DND-41 (cell line): ENCODE measurements around the gene GRK3.

Experiments
- ATAC-seq: fragments of 200-7000 bp; cut with Tn5 transposase; 3 replicates; pipeline ENCODE4 v1.9.1; 2021; ENCODE audit warnings: low read depth; ENCODE audit not compliant: insufficient read depth
- DNase-seq: peaks from one replicate; pipeline ENCODE4 v3.0.0-alpha.2; 2020
- H2AFZ ChIP-seq: 2 replicates; pipeline ENCODE4 v1.6.0; 2012; ENCODE audit warnings: low read depth, low read length
- H3K27ac ChIP-seq: 2 replicates; pipeline ENCODE4 v1.5.1; 2012; ENCODE audit warnings: low read length, inconsistent platforms
- H3K27me3 ChIP-seq: fragments of 200-600 bp; sonication (generic); 2 replicates; pipeline ENCODE4 v1.6.0; 2012; ENCODE audit warnings: low read length, mild to moderate bottlenecking, inconsistent platforms; ENCODE audit not compliant: insufficient read depth, poor library complexity
- H3K36me3 ChIP-seq: 2 replicates; pipeline ENCODE4 v1.5.1; 2012; ENCODE audit warnings: low read length, inconsistent platforms; ENCODE audit not compliant: insufficient read depth
- H3K4me1 ChIP-seq: 2 replicates; pipeline ENCODE4 v1.5.1; 2012; ENCODE audit warnings: mild to moderate bottlenecking, low read length; ENCODE audit not compliant: insufficient read depth
- H3K4me2 ChIP-seq: 2 replicates; pipeline ENCODE4 v1.6.0; 2012; ENCODE audit warnings: mild to moderate bottlenecking, moderate library complexity, low read length, inconsistent platforms; ENCODE audit not compliant: insufficient read depth
- H3K4me3 ChIP-seq, 2 experiments: fragments of 200-600 bp in 1 of 2; shearing (Covaris generic) in 1 of 2; 2 replicates each; pipeline ENCODE4 v1.5.1; 2012 to 2016; ENCODE audit warnings: inconsistent platforms in 2 of 2, low read length in 2 of 2, mild to moderate bottlenecking in 2 of 2, low read depth in 1 of 2, moderate library complexity in 1 of 2
- H3K79me2 ChIP-seq: 2 replicates; pipeline ENCODE4 v1.6.0; 2012; ENCODE audit warnings: low read length, inconsistent platforms; ENCODE audit not compliant: insufficient read depth
- H3K9ac ChIP-seq: 2 replicates; pipeline ENCODE4 v1.6.0; 2012; ENCODE audit warnings: low read depth, mild to moderate bottlenecking, inconsistent platforms, low read length, moderate library complexity
- H3K9me3 ChIP-seq: 2 replicates; pipeline ENCODE4 v1.5.1; 2012; ENCODE audit warnings: low read length, moderate library complexity, mild to moderate bottlenecking, inconsistent platforms; ENCODE audit not compliant: insufficient read depth, severe bottlenecking
- H4K20me1 ChIP-seq: 2 replicates; pipeline ENCODE4 v1.6.0; 2012; ENCODE audit warnings: low read length; ENCODE audit not compliant: insufficient read depth
- CTCF ChIP-seq: IDR thresholded peaks from 2 replicates; pipeline ENCODE4 v1.5.1; 2012; ENCODE audit warnings: borderline replicate concordance, low read length, moderate library complexity, mild to moderate bottlenecking; ENCODE audit not compliant: poor library complexity, severe bottlenecking; ENCODE audit errors: extremely low read depth
- EZH2 ChIP-seq: IDR thresholded peaks from 3 replicates; pipeline ENCODE4 v1.6.1; 2012; ENCODE audit warnings: borderline replicate concordance, low read depth, mild to moderate bottlenecking, moderate library complexity, low read length, inconsistent platforms; ENCODE audit not compliant: severe bottlenecking

Gene GRK3

GRCh38 chr22:25688627-25689026 lies 124.2 kb downstream of the GRK3 start:
- no peak overlapping the region for H3K9ac ChIP-seq
- no peak overlapping the region for H2AFZ ChIP-seq
- TF ChIP-seq EZH2 (no peak), CTCF (no peak)
- H4K20me1 ChIP-seq: no peaks in the 10 kb centered on the region
- no peaks in the 10 kb centered on the region for H3K4me1 ChIP-seq
- H3K27me3 ChIP-seq: no peaks in the 10 kb centered on the region
- ATAC-seq (no peak), DNase-seq (no peak)
- no peak overlapping the region for H3K4me2 ChIP-seq
- no peak overlapping the region for H3K4me3 ChIP-seq
- no peak overlapping the region for H3K27ac ChIP-seq
- no peaks in the 10 kb centered on the region for H3K36me3 ChIP-seq
- no peaks in the 10 kb centered on the region for H3K9me3 ChIP-seq
- no peaks in the 10 kb centered on the region for H3K79me2 ChIP-seq

- no peak overlapping the region for H3K4me3 ChIP-seq
- H3K4me2 ChIP-seq: no peak overlapping the region
- no peaks in the 10 kb centered on the region for H3K79me2 ChIP-seq
- no peak overlapping the region for H3K27ac ChIP-seq
- no peak overlapping the region for H2AFZ ChIP-seq
- H3K9ac ChIP-seq: no peak overlapping the region
- no peaks in the 10 kb centered on the region for H3K9me3 ChIP-seq
- no peaks in the 10 kb centered on the region for H4K20me1 ChIP-seq
- DNase-seq: no peak
- no peaks in the 10 kb centered on the region for H3K4me1 ChIP-seq
- no peaks in the 10 kb centered on the region for H3K36me3 ChIP-seq
- no peak for TF ChIP-seq EZH2
- TF ChIP-seq CTCF: no peak
- no peaks in the 10 kb centered on the region for H3K27me3 ChIP-seq
- ATAC-seq: no peak
These were observed 125.2 kb downstream of the GRK3 start for GRCh38 chr22:25689631-25690030.

- H3K27me3 ChIP-seq: no peaks in the 10 kb centered on the region
These were observed 126.3 kb downstream of the GRK3 start for GRCh38 chr22:25690798-25691197.

More at GRCh38 chr22:25690798-25691197, 126.3 kb downstream of the GRK3 start:
- Histone ChIP-seq H3K79me2 (no peaks in the 10 kb centered on the region), H3K4me3 (no peak overlapping the region), H3K9me3 (no peaks in the 10 kb centered on the region), H3K4me1 (no peaks in the 10 kb centered on the region), H3K36me3 (no peaks in the 10 kb centered on the region), H3K27ac (no peak overlapping the region), H3K4me2 (no peak overlapping the region), H2AFZ (no peak overlapping the region), H3K9ac (no peak overlapping the region), H4K20me1 (no peaks in the 10 kb centered on the region)
- no peak for DNase-seq
- no peak for ATAC-seq
- TF ChIP-seq EZH2 (no peak), CTCF (no peak)
